ENCODE data around the gene SPRTN.
"Not testable (repeated sequence)": the region's sequence is repeated elsewhere in the genome, so short reads cannot be mapped to it uniquely, and the experiment has no call there.

Gene SPRTN

GRCh38 chr1:231335663-231336602 lies 2.2 kb upstream of the SPRTN start:
- no peak for DNase-seq (ENCODE audit: low read depth)

DNA sequence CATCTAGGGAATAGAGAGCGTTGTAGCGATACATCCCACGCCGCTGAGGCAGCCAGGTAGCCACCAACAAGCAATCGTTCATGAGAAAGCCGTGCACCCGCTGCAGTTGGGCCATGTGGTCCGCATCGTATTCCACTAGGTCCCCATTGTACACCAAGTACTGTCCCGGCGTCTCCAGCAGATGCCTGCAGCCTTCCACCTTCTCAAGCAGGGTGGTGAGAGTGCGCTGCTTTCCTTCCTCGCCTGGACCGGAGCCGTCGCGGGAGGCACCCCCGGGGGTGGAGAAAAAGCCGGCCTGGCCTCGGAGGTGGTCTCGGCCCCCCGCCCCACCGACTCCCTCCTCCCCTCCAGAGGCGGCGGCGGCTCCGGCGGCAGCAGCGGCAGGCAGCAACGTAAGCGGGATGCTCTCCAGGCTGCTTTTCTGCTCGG lies 1.0 kb upstream of the SPRTN start:
- DNase-seq (ENCODE audit: low read depth): no peak

DNA sequence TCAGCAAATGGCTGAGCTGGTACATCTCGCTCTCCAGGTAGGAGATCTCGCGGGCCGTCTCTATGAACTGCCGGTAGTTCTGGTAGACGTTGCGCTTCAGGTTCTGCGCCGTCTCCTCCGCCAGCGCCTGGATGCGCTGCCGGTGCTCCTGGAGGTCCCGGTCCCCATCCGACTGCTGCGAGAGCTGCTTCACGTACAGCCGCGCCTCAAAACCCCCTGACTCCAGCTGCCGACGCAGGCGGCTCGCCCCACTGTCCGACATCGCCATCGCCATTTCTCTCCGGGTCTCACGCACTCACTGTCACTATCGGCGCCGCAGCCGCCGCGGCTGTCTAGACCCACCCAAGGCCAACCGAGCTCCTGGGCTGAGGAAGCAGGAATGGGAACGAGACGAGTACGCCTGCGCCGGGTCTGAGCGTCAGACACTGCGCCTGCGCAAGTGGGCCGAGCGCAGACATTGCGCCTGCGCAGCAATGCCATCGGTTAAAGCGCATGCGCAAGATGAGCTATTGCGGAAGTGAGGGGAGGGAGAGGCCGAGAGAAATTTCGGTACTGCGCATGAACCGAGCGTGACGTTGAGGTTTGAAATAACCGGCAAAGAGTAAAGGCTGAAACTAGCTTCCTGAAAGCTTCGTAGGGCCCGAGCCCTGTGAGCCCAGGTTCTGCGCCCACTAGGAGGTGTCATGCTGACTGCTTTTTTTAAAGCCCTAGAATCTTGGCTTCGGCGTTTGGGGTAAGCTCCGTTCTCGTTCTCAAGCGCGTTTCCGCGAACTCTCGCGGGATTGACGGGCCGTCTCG lies 422 bp upstream of the SPRTN start, which contains the start of gene EXOC8:
TSS of gene EXOC8 (minus strand) at position 381 of the 798 bp plus-strand sequence. CDS start at position 274, 107 bp downstream.
- DNase-seq (ENCODE audit: low read depth): peak; percentile 99

DNA sequence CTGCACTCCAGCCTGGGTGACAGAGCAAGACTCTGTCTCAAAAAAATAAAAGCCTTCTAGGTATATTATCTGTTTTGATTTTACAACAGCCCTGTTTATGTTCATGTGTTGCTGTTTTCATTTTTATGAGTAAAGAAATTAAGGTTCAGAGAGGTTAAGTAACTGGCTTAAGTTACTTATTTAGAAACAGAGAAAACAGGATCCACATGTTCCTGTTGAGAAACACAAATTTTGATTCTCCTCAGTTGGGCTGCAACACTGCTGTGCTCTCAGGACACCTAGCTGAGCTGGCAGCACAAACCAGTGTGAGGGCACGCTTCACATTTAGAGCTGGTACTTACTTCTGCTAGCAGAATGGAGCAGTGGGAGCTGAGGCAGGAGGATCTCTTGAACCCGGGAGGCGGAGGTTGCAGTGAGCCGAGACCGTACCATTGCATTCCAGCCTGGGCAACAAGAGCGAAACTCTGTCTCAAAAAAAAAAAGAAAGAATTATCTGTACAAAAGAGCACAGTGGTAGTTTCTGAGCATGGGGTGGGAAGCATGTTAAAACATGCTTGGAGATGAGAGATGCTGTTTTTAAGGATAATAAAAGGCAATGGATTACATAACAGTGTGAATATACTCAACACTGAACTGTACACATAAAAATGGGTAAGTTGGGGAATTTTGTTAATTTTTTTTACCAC lies 2.4 kb downstream of the SPRTN start:
- no peak for DNase-seq (ENCODE audit: low read depth)

GRCh38 chr1:231347961-231348360 lies 9.9 kb downstream of the SPRTN start:
- no peak for DNase-seq (ENCODE audit: low read depth)

- no peak for DNase-seq (ENCODE audit: low read depth)
Measured at GRCh38 chr1:231348442-231348841, 10.3 kb downstream of the SPRTN start.

DNA sequence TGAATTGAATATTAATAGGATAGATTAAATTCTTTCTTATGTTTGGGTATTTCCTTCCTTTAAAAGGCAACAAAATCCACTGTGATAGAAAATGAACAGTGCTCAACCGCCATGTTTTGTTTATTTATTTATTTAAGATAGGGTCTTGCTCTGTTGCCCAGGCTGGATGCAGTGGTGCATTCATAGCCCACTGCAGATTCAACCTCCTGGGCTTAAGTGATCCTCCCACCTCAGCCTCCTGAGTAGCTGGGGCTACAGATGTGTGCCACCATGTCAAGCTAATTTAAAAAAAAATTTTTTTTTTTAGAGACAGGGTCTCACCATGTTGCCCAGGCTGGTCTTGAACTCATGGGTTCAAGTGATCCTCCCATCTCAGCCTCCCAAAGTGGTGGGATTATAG lies 10.8 kb downstream of the SPRTN start:
- DNase-seq (ENCODE audit: low read depth): not testable (repeated sequence)

DNA sequence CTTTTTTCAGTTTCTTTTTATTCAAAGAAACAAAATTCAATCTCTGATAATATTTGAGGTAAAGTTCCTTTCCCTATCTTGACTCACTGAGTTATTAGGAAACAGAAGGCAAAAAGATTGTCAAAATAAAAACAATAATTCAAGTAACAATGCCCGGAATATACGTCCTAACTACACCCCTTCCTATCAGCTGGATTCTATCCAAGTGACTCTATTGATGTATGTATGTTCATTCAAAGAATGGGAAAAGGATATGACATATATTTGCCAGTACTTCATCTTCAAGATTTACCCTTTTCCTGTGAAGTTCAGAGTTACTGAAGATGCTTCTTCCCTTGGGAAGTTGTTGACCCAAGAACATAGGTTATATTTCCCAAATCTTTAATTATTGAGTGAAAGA lies 13.7 kb downstream of the SPRTN start:
- no peak for DNase-seq (ENCODE audit: low read depth)

DNA sequence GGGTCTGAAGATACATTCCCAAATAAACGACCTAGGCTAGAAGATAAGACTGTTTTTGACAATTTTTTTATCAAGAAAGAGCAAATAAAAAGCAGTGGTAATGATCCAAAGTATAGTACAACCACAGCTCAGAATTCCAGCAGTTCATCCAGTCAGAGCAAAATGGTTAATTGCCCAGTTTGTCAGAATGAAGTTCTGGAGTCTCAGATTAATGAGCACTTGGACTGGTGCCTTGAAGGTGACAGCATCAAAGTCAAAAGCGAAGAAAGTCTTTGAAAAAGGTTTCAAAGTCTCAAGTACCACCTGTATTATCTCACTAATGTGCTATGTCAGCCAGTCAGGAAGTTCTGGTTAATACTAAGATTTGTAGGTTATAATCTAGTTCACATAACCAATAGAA lies 15.0 kb downstream of the SPRTN start:
- no peak for DNase-seq (ENCODE audit: low read depth)

GRCh38 chr1:231354330-231355020 lies 16.4 kb downstream of the SPRTN start:
- DNase-seq (ENCODE audit: low read depth): no peak

DNA sequence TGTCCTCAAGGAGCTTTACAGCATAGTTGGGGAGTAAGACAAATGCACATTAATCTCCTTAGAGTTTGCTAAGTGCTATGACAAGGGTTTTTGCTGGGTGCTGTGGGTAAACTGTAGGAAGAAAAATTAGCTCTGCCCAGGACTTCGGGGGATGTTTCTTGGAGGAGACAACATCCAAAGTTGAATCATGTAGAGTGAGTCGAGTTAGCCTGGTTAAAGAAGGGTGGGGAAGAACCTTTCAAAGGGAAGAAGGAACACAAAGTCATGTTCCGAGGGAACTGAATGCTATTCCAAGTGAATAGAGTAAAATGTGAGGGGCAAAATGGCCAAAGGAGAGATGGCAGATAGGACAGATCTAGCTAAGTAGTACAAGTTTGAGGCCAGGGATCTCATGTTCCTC lies 17.1 kb downstream of the SPRTN start:
- no peak for DNase-seq (ENCODE audit: low read depth)

DNA sequence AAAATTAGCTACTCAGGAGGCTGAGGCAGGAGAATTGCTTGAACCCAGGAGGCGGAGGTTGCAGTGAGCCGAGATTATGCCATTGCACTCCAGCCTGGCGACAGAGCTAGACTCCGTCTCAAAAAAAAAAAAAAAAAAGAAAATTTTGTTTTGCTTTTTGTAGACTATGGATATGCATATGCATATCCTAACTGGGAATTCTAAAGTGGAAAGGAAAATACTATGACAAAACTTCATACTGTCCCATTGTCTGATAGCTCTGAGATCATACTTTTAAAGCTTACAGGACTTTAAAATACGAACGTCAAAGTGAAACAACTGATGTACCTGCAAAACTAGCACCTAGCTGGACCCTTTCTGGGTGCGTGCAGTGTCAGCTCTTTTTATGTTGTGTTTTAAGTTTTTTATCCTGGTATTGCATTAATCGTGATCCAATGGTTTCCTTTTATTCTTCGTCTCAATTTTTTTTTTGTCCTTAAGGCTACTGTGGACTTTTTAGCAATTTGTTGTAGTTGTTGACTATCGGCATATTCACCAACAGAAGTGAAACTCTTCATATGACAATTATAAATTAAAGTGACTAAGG lies 19.2 kb downstream of the SPRTN start:
- no peak for DNase-seq (ENCODE audit: low read depth)

- DNase-seq (ENCODE audit: low read depth): no peak
Measured at GRCh38 chr1:231357831-231358354, 19.8 kb downstream of the SPRTN start.

- no peak for DNase-seq (ENCODE audit: low read depth)
Measured at GRCh38 chr1:231359113-231359512, 21.0 kb downstream of the SPRTN start.

- no peak for DNase-seq (ENCODE audit: low read depth)
Measured at GRCh38 chr1:231362325-231362724, 24.2 kb downstream of the SPRTN start.

- DNase-seq (ENCODE audit: low read depth): no peak
Measured at GRCh38 chr1:231363624-231364023, 25.5 kb downstream of the SPRTN start.

DNA sequence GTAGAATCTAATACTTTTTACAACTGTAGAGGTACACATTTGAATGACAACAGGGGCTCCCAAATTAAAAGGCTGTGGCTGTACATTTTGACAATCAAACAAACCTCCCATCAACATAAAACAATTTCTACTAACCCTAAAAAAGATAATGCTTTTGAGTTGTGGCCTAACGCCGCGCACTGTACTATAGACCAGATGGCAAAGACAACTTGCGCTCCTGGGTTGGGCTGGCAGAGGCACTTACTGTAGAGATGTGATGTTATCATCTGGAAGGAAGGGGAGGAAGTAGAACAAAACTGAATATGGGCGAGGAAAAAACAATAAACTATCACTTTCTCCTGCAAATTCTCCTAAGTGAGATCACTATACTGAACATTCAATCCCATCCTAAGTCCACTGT lies 26.1 kb downstream of the SPRTN start:
- DNase-seq (ENCODE audit: low read depth): no peak

DNA sequence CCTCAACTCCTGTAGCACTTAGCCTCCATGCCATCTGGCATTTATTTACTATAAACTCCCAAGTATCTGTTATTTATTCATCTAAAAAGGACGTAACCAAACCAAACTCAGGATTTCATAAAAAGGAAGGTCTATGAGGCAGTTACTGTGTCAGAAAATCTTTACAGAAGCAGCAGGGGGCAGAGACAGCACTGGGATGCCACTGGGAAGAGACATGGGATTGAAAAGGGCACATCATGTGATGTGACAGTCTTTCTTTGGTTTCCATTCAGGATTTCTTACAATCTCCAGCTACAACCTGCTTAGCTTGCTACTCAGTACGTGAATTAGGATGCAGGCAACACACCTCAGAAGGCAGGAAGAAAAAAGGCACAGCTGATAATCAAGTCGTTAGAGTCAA lies 31.2 kb downstream of the SPRTN start:
- DNase-seq (ENCODE audit: low read depth): no peak

DNA sequence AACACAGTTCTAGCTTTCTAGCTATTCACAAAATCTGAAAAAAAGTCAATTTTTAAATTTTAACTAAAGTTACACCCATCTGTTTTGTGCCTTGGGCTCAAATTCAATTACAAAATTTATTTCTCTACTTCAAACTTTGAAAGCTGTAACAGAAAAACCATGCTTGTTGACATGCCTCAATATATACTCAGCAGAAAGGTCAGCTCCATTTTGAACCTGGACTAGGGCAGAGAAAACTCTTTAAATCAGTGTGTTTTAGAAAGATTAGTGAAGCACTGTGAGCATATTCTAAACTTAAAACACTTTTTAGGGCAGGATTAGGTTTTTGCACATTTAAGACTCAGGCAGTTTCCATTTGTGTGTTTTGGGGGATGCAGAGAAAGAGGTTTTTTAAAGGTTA lies 34.4 kb downstream of the SPRTN start:
- DNase-seq (ENCODE audit: low read depth): no peak

GRCh38 chr1:231374394-231374793 lies 36.3 kb downstream of the SPRTN start:
- DNase-seq (ENCODE audit: low read depth): no peak

DNA sequence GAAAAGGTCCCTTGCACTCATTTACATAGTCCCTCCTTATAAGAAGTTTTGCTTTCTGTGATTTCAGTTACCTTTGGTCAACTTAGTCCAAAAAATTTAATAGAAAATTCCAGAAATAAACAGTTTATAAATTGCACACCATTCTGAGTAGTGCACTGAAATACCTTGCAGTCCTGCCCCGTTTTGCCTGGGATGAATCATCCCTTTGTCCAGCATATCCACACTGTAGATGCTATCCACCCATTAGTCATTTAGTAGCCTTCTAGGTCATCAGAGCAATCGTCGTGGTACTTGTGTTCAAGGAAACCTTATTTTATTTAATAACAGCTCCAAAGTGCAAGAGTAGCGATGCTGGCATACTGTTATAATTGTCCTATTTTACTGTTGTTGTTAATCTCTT lies 38.0 kb downstream of the SPRTN start:
- no peak for DNase-seq (ENCODE audit: low read depth)

All from activated T-cell treated with anti-CD3 and anti-CD28 coated beads for 24 hours (primary cell).